Measurements from ENCODE around the gene ZNF648.

GRCh38 chr1:182086620-182087019 is 25.1 kb upstream of the ZNF648 start:
- TF ChIP-seq CTCF (IDR thresholded peaks at IDR 0.05) (no peak), POLR2AphosphoS5 (IDR thresholded peaks at IDR 0.05; ENCODE audit: insufficient read depth in 1 of 2, low read depth in 1 of 2) (no peak), POLR2A (IDR thresholded peaks at IDR 0.05) (no peak)

Data from vagina (tissue), 2 donors.